Urinary bladder (tissue), 4 donors: ENCODE data around the gene TSHZ1. TPM values are rescaled to one million over a fixed set of nuclear protein-coding genes. Genes with fewer than 3 reads are reported as not detected.
"Not testable (repeated sequence)": the region's sequence is repeated elsewhere in the genome, so short reads cannot be mapped to it uniquely, and the experiment has no call there.

ENCODE experiments used
- DNase-seq: peaks from one replicate; pipeline ENCODE4 v3.0.0-alpha.2; 2015; ENCODE audit errors: extremely low spot score
- H3K27ac ChIP-seq: one replicate; pipeline ENCODE4 v1.5.1; 2013; ENCODE audit warnings: low read depth, mild to moderate bottlenecking, moderate library complexity
- H3K36me3 ChIP-seq: one replicate; pipeline ENCODE4 v1.6.1; 2013; ENCODE audit warnings: mild to moderate bottlenecking, moderate library complexity; ENCODE audit not compliant: insufficient read depth
- H3K4me1 ChIP-seq: one replicate; pipeline ENCODE4 v1.6.1; 2013; ENCODE audit warnings: mild to moderate bottlenecking, moderate library complexity; ENCODE audit not compliant: insufficient read depth
- H3K4me3 ChIP-seq: one replicate; pipeline ENCODE4 v1.5.1; 2013; ENCODE audit warnings: low read depth, low read length
- WGBS: extraction: QIAGEN DNeasy Blood & Tissue Kit; methylation state at CpG from one replicate; pipeline ENCODE4 v1.1.7; 2013; 5-methylcytosine and 5-hydroxymethylcytosine counted together
- polyA plus RNA-seq: library from polyadenylated mRNA; stranded (reverse); fragments of 200-250 nt; gene quantifications from one replicate; pipeline ENCODE4 v1.2.3, GENCODE V29; 2013
- total RNA-seq: library from RNA; depleted of rRNA; stranded (reverse); fragments of >200 nt; gene quantifications from one replicate; pipeline ENCODE4 v1.2.3, GENCODE V29; 2014
- donor health status: healthy with polysubstance abuse.
- donor health status: healthy.

TSHZ1 gene
- total and polyA plus RNA-seq, 2 donors = 10.3 to 22.5 TPM

DNA sequence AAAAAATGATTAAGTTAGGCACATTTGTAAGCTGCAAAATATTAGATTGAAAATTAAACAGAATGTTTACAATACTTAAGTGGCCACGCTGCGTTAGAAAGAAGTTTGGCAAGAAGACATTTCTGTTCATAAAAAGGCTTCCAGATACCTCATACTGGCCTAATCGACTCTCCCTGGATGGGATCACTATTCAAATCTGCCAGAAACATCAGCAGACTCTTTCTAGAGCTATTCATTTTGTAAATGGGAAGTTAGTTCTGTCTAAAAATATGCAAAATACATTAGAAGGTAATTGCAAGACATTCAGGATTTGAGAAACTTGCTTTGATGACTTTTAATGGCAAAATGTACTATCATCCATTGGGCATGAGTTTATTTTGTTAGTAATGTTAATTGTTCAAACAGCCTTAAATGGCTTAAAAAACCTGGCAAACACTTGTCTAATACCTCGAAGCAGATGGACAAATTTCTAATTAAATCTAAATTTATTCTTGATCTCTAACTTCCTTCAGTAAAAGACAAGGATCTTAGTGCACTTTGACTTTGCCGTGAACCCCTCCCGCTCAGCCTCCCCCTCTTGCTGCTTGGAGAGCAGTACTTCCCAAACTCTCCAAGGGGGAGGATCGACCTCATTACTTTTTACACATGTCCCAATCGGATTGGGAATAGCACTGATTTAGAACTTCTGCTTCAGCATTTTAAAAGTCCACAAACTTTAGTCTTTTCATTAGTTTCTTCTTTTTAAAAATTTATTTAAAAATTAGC, 113.4 kb downstream of the TSHZ1 start:
- H3K27ac ChIP-seq = no peak overlapping the region
- 65% methylated on average over 8 of the region's 8 CpGs for WGBS
- H3K36me3 ChIP-seq = no peaks in the 10 kb centered on the region
- no peak overlapping the region for H3K4me3 ChIP-seq
- no peaks in the 10 kb centered on the region for H3K4me1 ChIP-seq
- no peak for DNase-seq

DNA sequence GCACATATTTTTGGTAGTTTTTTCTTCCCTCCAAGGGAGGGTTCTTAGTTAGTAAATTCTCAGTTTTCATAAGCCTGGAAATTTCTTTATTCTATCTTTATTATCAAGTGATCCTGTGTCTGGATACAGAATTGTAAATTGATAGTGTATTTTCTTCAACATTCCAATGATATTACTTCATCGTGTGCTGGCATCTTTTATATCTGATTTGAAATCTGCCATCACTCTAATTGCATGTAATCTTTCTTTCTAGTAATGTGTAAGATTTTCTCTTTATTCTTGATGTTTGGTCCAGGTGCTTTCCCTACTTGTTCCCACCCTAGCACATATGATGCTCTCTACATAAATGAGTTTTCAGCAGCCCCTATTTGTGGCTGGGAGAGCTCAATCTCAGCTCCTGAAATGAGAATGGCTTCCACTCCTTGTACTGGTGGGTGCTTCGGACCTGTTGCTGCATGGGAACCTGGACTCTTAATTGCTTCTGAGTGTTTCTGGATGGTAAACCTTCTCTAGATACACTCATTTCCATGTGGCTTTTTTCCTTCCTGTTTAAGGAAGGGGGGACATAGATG, 114.2 kb downstream of the TSHZ1 start:
- DNase-seq = no peak
- Histone ChIP-seq H3K36me3 (no peaks in the 10 kb centered on the region), H3K4me3 (no peak overlapping the region), H3K4me1 (no peaks in the 10 kb centered on the region), H3K27ac (no peak overlapping the region)
- 77% methylated on average over 2 of the region's 2 CpGs for WGBS

DNA sequence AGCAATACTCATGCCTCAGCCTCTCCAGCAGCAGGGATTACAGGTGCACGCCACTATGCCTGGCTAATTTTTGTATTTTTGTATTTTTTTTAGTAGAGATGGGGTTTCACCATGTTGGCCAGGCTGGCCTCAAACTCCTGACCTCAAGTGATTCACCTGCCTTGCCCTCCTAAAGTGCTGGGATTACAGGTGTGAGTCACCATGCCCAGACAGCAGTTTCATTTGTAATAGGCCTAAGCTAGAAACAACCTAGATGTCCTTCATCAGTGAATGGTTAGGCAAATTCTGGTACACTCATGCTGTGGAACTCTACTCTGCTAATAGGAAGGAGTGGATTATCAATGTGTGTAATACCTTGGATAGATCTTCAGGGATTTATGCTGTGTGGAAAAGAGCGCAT, 119.2 kb downstream of the TSHZ1 start:
- not testable (repeated sequence) for H3K36me3 ChIP-seq, H3K4me3 ChIP-seq, H3K27ac ChIP-seq, DNase-seq, H3K4me1 ChIP-seq
- WGBS = 96% methylated on average over 2 of the region's 2 CpGs

DNA sequence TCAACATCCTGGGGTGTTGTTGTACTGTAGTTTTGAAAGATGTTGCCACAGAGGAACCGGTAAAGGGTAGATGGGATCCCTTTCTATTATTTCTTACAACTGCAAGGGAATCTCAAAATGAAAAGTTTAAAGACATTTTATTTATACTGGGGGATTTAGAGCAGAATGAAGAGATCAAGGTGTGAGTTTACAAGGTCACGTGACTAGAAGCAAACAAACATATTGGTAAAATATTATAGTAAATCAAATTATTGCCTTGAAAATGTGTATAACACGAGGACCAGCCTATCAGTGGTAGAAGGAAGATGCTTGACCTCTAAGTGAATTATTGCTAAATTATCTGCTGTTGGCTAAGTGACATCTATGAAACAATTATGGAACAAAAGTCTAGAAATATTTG, 119.7 kb downstream of the TSHZ1 start:
- DNase-seq = no peak
- 92% methylated on average over 3 of the region's 3 CpGs for WGBS
- Histone ChIP-seq H3K4me1 (no peaks in the 10 kb centered on the region), H3K4me3 (no peak overlapping the region), H3K36me3 (no peaks in the 10 kb centered on the region), H3K27ac (no peak overlapping the region)

DNA sequence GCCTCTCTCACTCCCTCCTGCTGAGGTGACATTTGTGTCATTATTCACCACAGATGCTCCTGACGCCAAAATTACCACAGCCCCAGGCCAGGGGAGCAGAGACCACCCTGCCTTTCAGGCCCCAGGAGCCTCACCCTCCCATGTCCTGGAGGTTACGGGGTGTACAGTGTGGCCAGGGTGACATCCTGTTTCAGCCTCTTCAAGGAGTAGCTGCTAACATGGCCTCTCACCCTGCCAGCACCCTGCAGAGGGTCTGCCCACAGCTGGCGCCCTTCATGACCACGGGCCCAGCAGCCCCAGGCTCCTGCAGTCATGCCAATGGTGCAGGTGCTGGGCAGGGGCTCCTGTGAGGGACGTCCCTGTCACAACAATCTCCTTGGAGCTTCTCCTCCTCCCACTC, 124.3 kb downstream of the TSHZ1 start:
- Histone ChIP-seq H3K27ac (no peak overlapping the region), H3K4me1 (no peaks in the 10 kb centered on the region), H3K36me3 (no peaks in the 10 kb centered on the region), H3K4me3 (no peak overlapping the region)
- WGBS = 91% methylated on average over 5 of the region's 5 CpGs
- DNase-seq = no peak

DNA sequence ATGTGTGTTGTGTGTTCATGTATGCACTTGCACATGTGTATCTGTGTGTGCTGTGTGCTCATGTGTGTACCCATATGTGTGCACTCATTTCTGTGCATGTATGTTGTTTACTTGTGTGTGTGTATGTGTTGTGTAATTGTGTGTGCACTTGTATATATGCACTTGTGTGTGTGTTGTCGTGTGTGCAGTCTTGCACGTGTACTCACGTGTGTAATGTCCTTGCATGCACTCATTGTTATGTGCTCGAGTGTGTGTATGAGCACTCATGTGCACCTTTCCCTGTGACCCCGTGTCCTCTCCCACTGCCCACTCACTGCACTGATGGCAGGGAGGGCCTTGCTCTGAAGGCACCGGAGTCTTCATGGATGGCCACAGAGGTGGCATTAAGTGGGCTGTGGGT, 124.9 kb downstream of the TSHZ1 start:
- WGBS = 94% methylated on average over 6 of the region's 6 CpGs
- H3K4me3 ChIP-seq = no peak overlapping the region
- H3K27ac ChIP-seq = no peak overlapping the region
- H3K4me1 ChIP-seq = no peaks in the 10 kb centered on the region
- no peak for DNase-seq
- no peaks in the 10 kb centered on the region for H3K36me3 ChIP-seq

DNA sequence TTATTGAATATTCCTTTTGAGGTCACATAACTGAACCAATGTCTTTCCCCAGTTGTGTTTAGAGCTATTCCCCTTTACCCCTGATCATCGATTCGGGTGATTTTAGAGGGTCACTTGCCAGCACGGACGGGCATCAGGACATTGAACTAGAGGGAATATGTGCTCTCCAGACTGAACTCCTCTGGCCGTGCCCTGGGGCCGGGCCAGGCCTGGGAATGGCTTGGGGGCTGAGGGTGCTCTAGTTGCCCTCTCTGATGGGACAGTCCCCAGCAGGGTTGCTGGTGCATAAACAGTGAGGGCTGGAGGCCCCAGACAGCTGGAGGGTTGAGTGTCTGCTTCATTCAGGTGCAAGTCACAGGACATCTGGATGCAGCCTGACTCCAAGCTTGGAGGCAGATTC, 126.2 kb downstream of the TSHZ1 start:
- no peak for DNase-seq
- Histone ChIP-seq H3K4me1 (no peaks in the 10 kb centered on the region), H3K36me3 (no peaks in the 10 kb centered on the region), H3K4me3 (no peak overlapping the region), H3K27ac (no peak overlapping the region)
- WGBS = 96% methylated on average over 6 of the region's 6 CpGs

DNA sequence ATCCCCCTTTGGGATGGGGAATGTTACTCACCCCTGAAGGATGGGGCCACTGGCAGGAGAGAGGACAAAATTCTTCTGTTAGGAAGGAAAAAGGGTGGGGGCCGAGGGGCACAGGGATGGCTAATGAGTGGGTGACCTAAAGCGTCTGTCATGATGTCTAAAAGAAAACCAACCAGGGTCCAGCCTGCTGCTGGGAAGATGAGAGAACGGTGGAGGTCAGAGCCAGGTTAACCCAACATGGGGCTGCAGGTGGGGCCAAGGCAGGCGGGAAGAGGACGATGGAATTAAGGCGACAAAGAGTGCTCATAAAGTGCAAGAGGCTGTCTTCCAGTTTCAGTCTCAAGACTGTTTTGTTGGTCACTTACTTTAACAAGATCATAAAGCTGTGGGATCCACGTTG, 126.8 kb downstream of the TSHZ1 start:
- 84% methylated on average over 7 of the region's 7 CpGs for WGBS
- H3K27ac ChIP-seq = no peak overlapping the region

DNA sequence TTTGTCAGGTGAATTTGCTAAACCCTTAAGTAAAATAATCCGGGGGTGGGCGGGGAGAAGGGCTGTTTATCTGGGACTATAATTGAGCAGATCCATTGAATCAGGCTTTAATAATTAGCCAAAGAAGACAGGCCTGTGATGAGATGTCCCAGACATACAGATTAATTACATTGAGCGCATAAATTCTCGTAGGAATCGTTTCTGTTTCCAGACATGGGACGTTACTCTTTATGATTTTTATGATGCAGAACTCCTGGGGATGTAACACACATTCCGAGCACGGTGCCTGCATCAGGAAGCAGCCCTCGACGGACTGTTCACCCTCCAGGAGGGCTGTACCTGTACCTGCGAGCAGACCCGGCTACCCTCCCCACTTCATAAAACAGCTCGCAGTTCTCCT, 128.0 kb downstream of the TSHZ1 start:
- DNase-seq = no peak

More for the DNA sequence above, 126.8 kb downstream of the TSHZ1 start:
- Histone ChIP-seq H3K4me1 (no peaks in the 10 kb centered on the region), H3K36me3 (no peaks in the 10 kb centered on the region), H3K4me3 (no peak overlapping the region)
- DNase-seq = no peak

More for the DNA sequence above, 128.0 kb downstream of the TSHZ1 start:
- H3K36me3 ChIP-seq = no peaks in the 10 kb centered on the region
- H3K4me3 ChIP-seq = no peak overlapping the region
- 65% methylated on average over 13 of the region's 13 CpGs for WGBS
- H3K27ac ChIP-seq = no peak overlapping the region
- no peaks in the 10 kb centered on the region for H3K4me1 ChIP-seq

Other genes with a start within 250 kb of the TSHZ1 start
- gene PTGR3, start 1.7 kb upstream of the TSHZ1 start, total RNA-seq = 20.8 TPM
- gene PTGR3, start 1.7 kb upstream of the TSHZ1 start, polyA plus RNA-seq = 23.9 TPM
- gene SMIM21, start 216.9 kb downstream of the TSHZ1 start, total RNA-seq = not detected
- not detected for gene SMIM21, start 216.9 kb downstream of the TSHZ1 start, polyA plus RNA-seq